ENCODE data around the gene DNAH12. TPM values are rescaled to one million over a fixed set of nuclear protein-coding genes. Genes with fewer than 3 reads are reported as not detected.

Gene DNAH12
- total RNA-seq, 4 donors from 2014 or later = under 0.01 to 0.03 TPM; not detected in 2

- no peaks in the 10 kb centered on the region for H3K4me1 ChIP-seq
- H3K36me3 ChIP-seq = no peaks in the 10 kb centered on the region
- intact Hi-C loops (cut with DNase I) = no loop called here
- no peak for TF ChIP-seq POLR2A (IDR thresholded peaks at IDR 0.05)
- TF ChIP-seq, protein P1, sequence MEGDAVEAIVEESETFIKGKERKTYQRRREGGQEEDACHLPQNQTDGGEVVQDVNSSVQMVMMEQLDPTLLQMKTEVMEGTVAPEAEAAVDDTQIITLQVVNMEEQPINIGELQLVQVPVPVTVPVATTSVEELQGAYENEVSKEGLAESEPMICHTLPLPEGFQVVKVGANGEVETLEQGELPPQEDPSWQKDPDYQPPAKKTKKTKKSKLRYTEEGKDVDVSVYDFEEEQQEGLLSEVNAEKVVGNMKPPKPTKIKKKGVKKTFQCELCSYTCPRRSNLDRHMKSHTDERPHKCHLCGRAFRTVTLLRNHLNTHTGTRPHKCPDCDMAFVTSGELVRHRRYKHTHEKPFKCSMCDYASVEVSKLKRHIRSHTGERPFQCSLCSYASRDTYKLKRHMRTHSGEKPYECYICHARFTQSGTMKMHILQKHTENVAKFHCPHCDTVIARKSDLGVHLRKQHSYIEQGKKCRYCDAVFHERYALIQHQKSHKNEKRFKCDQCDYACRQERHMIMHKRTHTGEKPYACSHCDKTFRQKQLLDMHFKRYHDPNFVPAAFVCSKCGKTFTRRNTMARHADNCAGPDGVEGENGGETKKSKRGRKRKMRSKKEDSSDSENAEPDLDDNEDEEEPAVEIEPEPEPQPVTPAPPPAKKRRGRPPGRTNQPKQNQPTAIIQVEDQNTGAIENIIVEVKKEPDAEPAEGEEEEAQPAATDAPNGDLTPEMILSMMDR (IDR thresholded peaks at IDR 0.05) = no peak
- H3K27me3 ChIP-seq = no peaks in the 10 kb centered on the region
- H3K27ac ChIP-seq = no peak overlapping the region
- DNase-seq = no peak
- H3K9me3 ChIP-seq = no peaks in the 10 kb centered on the region
- no peak overlapping the region for H3K4me3 ChIP-seq
- 53 to 56% methylated on average over 3 of the region's 3 CpGs for WGBS, 2 donors
Measured at GRCh38 chr3:57518276-57518915, 25.7 kb downstream of the DNAH12 start.

DNA sequence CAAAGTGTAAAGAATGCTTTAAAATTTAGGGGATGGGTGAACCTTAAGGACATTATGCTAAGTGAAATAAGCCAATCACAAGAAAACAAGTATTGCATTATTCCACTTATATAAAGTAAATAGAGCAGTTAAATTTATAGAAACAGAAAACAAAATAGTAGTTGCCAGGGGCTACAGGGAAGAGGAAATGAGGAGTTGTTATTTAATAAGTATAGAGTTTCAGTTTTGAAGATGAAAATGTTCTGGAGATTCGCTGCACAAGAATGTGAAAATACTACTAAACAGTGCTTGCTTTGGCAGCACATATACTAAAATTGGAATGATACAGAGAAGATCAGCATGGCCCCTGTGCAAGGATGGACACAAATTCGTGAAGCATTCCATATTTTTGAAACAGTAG, 32.0 kb downstream of the DNAH12 start:
- WGBS, 2 donors = 33 to 41% methylated on average over 2 of the region's 2 CpGs
- H3K4me3 ChIP-seq = no peak overlapping the region
- DNase-seq = no peak
- intact Hi-C loops (cut with DNase I) = no loop called here
- no peak for TF ChIP-seq POLR2A (IDR thresholded peaks at IDR 0.05)
- TF ChIP-seq, protein P1 (IDR thresholded peaks at IDR 0.05) = no peak
- H3K9me3 ChIP-seq = no peaks in the 10 kb centered on the region
- no peak overlapping the region for H3K27ac ChIP-seq
- no peaks in the 10 kb centered on the region for H3K4me1 ChIP-seq
- no peaks in the 10 kb centered on the region for H3K27me3 ChIP-seq
- H3K36me3 ChIP-seq = no peaks in the 10 kb centered on the region

DNA sequence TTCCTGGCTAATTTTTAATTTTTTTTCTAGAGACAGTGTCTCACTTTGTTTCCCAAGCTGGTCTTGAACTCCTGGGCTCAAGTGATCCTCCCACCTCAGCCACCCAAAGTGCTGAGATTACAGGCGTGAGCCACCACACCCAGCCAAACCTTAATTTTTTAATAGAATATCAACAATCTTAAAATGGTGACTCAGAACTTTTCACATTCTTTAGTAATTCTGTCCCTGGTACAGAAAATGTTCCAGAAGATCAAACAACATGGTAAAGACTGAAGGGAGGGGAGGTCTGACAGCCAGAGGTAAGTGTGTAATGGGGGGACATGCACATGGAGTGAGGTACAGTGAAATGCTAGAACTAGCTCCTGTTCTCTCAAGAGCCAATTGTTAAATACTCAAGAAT, 38.2 kb downstream of the DNAH12 start:
- WGBS, 2 donors = 67 to 89% methylated on average over 1 of the region's 1 CpG
- no peak for DNase-seq
- intact Hi-C loops (cut with DNase I) = no loop called here
- no peak for TF ChIP-seq POLR2A (IDR thresholded peaks at IDR 0.05)
- TF ChIP-seq, protein P1 (IDR thresholded peaks at IDR 0.05) = no peak
- no peak overlapping the region for H3K27ac ChIP-seq
- no peaks in the 10 kb centered on the region for H3K9me3 ChIP-seq
- H3K4me3 ChIP-seq = no peak overlapping the region
- H3K36me3 ChIP-seq = no peaks in the 10 kb centered on the region
- no peaks in the 10 kb centered on the region for H3K4me1 ChIP-seq
- no peaks in the 10 kb centered on the region for H3K27me3 ChIP-seq

- Histone ChIP-seq H3K36me3 (no peaks in the 10 kb centered on the region), H3K27me3 (no peaks in the 10 kb centered on the region), H3K4me1 (no peaks in the 10 kb centered on the region), H3K9me3 (no peaks in the 10 kb centered on the region), H3K27ac (no peak overlapping the region), H3K4me3 (no peak overlapping the region)
- 66 to 67% methylated on average over 2 of the region's 2 CpGs for WGBS, 2 donors
- TF ChIP-seq POLR2A (IDR thresholded peaks at IDR 0.05) = no peak
- TF ChIP-seq, protein P1 (IDR thresholded peaks at IDR 0.05) = no peak
- intact Hi-C loops (cut with DNase I) = no loop called here
- no peak for DNase-seq
Measured at GRCh38 chr3:57500506-57500905, 43.6 kb downstream of the DNAH12 start.

DNA sequence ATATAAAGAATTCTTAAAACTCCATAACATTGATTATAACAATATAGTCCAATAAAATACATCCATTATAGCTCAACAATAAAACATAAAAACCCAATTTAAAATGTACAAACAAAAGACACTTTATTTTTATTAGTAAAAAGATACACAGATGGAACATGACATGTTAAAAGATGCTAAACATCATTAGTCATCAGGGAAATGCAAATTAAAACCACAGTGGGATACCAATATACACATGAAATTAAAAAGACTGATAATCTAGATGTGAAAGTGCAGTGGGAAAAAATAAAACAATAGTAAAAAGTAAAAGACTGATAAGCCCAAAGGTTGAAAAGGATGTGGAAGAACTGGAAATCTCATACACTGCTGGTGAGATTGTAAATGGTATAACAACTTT, 46.2 kb downstream of the DNAH12 start:
- intact Hi-C loops (cut with DNase I) = no loop called here
- H3K27me3 ChIP-seq = no peaks in the 10 kb centered on the region
- DNase-seq = no peak
- no peak for TF ChIP-seq POLR2A (IDR thresholded peaks at IDR 0.05)
- TF ChIP-seq, protein P1 (IDR thresholded peaks at IDR 0.05) = no peak
- H3K4me3 ChIP-seq = no peak overlapping the region
- H3K4me1 ChIP-seq = no peaks in the 10 kb centered on the region
- no peak overlapping the region for H3K27ac ChIP-seq
- no peaks in the 10 kb centered on the region for H3K36me3 ChIP-seq
- no peaks in the 10 kb centered on the region for H3K9me3 ChIP-seq

Data from esophagus squamous epithelium (tissue), 5 donors.